ENCODE data around the gene CRB3. TPM values are rescaled to one million over a fixed set of nuclear protein-coding genes. Genes with fewer than 3 reads are reported as not detected.

Gene CRB3
- total and polyA plus RNA-seq, 2 of the 8 experiments (the other 6 are each of a cell fraction or from before 2014, with no cell fraction given): 21.1 to 24.6 TPM

DNA sequence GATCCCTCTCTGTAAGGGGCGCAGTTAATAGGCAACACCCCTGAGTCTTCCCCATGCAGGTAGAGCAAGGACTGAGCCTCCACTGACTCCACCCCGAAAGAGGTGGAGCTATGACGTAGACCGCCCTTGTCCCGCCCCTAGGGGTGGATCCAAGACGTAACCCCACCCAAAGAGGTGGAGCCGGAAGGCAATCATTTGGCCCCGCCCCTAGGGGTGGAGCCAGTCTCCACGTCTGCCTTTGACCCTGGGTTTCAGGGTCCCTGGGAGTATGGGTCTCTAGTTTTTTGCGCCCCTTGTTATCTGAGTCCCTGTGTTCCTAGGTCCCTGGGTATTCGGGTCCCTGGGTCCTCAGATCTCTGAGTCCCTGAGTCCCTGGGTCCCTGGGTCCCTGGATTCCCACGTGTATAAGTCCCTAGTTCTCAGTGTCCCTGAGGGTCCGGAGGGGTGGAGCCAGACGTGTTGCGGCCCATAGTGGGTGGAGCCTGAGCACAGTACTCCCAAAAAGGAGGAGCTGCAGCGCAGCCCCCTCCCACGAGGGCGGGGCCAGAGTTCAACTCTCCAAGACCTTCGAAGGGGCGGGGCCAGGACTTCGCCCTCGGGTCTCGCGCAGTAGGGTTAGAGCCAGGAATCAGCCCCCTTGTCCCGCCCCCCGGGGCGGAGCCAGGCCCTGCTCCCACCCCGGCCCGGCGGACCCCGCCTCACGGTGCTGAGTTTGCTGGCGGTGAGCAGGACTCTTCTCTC lies 12.3 kb downstream of the CRB3 start:
- Histone ChIP-seq H3K4me3 (ENCODE audit: extremely low read depth in 1 of 4, insufficient read depth in 2 of 4, low read depth in 3 of 4, low read length in 4 of 4) (peak overlapping the region; percentile 54 to 71 (median 61); a peak in 7 of 8 replicates), H2BK5ac (ENCODE audit: low read depth, low read length) (no peak overlapping the region; the same call in 1 of the 2 replicates), H3K27ac (ENCODE audit: low read depth, low read length) (0 out of 2 replicates have a peak overlapping the region, but pooled peaks have one; percentile 13), H3K36me3 (ENCODE audit: control insufficient read depth in 2 of 4, insufficient read depth in 4 of 4, low read length in 3 of 4) (no peaks in the 10 kb centered on the region), H3K79me2 (ENCODE audit: control insufficient read depth in 1 of 2, insufficient read depth in 2 of 2, low read length in 2 of 2) (no peaks in the 10 kb centered on the region), H3K18ac (ENCODE audit: extremely low read depth, low read length) (0 out of 2 replicates have a peak overlapping the region, but pooled peaks have one; percentile 56), H3K4ac (replicated peaks; ENCODE audit: insufficient read length, low read depth, low read length) (no peak overlapping the region), H3K27me3 (replicated peaks in 1 of 4; ENCODE audit: control insufficient read depth in 3 of 4, extremely low read depth in 1 of 4, insufficient read depth in 3 of 4, low read length in 3 of 4) (peaks cover 0 to 16% (median 9%) of the 10 kb centered on the region in 4 experiments; a peak in 6 of 7 replicates), H3K4me1 (replicated peaks in 1 of 4; ENCODE audit: control insufficient read depth in 3 of 4, insufficient read depth in 4 of 4, low read length in 3 of 4) (peaks cover 0 to 12% (median 6%) of the 10 kb centered on the region in 4 experiments; a peak in 5 of 7 replicates), H4K20me1 (replicated peaks in 1 of 2; ENCODE audit: control insufficient read depth in 1 of 2, insufficient read depth in 2 of 2, low read length in 2 of 2) (peaks cover 0 to 3% of the 10 kb centered on the region in 2 experiments), H4K5ac (ENCODE audit: insufficient read length, low read depth, low read length) (no peak overlapping the region), H4K8ac (ENCODE audit: extremely low read depth, insufficient read depth, low read length) (no peak overlapping the region), H3K56ac (replicated peaks; ENCODE audit: insufficient read length, low read depth, low read length) (no peak overlapping the region), H3K23ac (ENCODE audit: insufficient read length) (no peak overlapping the region), H3K79me1 (ENCODE audit: low read depth, low read length) (no peaks in the 10 kb centered on the region), H3K4me2 (ENCODE audit: insufficient read depth in 1 of 2, low read depth in 2 of 2, low read length in 2 of 2) (peak overlapping the region; percentile 85 to 99), H3K23me2 (ENCODE audit: low read depth, low read length) (peaks cover 16% of the 10 kb centered on the region), H4K91ac (replicated peaks; ENCODE audit: insufficient read length, low read length) (no peak overlapping the region), H3K14ac (ENCODE audit: insufficient read length) (no peak overlapping the region), H2AK5ac (ENCODE audit: low read depth, low read length) (no peak overlapping the region), H2BK12ac (ENCODE audit: low read depth, low read length) (no peak overlapping the region), H2BK20ac (ENCODE audit: low read length) (no peak overlapping the region), H3K9me3 (ENCODE audit: insufficient read depth in 2 of 2, low read depth in 1 of 2, low read length in 1 of 2) (no peaks in the 10 kb centered on the region), H2AFZ (ENCODE audit: low read length) (peak overlapping the region; percentile 96), H3K9ac (replicated peaks in 1 of 4; ENCODE audit: extremely low read depth in 1 of 4, low read depth in 3 of 4, low read length in 3 of 4) (peak overlapping the region in 1 of 4 experiments; percentile 26; a peak in 1 of 7 replicates), H2BK120ac (replicated peaks; ENCODE audit: low read depth, low read length) (no peak overlapping the region), H2BK15ac (ENCODE audit: low read length) (no peak overlapping the region)
- TF ChIP-seq ASH2L (IDR thresholded peaks at IDR 0.05; ENCODE audit: low read length) (peak; percentile 3), SP1 (IDR thresholded peaks at IDR 0.05; ENCODE audit: low read depth, low read length) (peak; percentile 79), YY1 (IDR thresholded peaks at IDR 0.05; ENCODE audit: low read depth, low read length) (no peak), HDAC6 (IDR thresholded peaks at IDR 0.05; ENCODE audit: low read depth, low read length) (no peak), POLR2AphosphoS5 (IDR thresholded peaks at IDR 0.05; ENCODE audit: low read depth, low read length) (peak; percentile 28; the same call in 1 of the 2 replicates), SP4 (IDR thresholded peaks at IDR 0.05; ENCODE audit: low read length) (peak; percentile 93), CHD2 (IDR thresholded peaks at IDR 0.05; ENCODE audit: low read length) (peak; percentile 74), PHF8 (conservative IDR thresholded peaks at IDR 0.05; ENCODE audit: low read depth, low read length) (no peak), CREB1 (IDR thresholded peaks at IDR 0.05) (peak; percentile 74; the same call in 1 of the 2 replicates), TEAD4 (IDR thresholded peaks at IDR 0.05; ENCODE audit: low read depth, low read length) (no peak), TBP (IDR thresholded peaks at IDR 0.05; ENCODE audit: low read depth, low read length) (peak; percentile 41; the same call in 1 of the 2 replicates)
- 2% methylated on average over 19 of the region's 33 CpGs; no CpG with 5 or more reads in 1 of the 2 experiments for WGBS, 2 experiments (ENCODE audit: extremely low coverage in 1 of 2, insufficient coverage in 1 of 2, insufficient read length in 1 of 2, insufficient replicate concordance in 2 of 2, low coverage in 1 of 2, low lambda C conversion rate in 2 of 2, missing lambda C conversion rate in 1 of 2)
- peak; percentile 99 to 100 for DNase-seq (ENCODE audit: low read depth in 1 of 2, low spot score in 2 of 2)
- POLR2A ChIA-PET (ENCODE audit: partially characterized antibody): interaction anchor here (0.9 to 1.6 kb wide), 12 partner anchors 9 to 261 kb away, joined by 3 to 9 read pairs (median 4); partner anchors contain the start of genes CRB3, KHSRP, TNFSF9 and TUBB4A
- peak; percentile 99 for FAIRE-seq
- CTCF ChIA-PET (ENCODE audit: partially characterized antibody): interaction anchor here (0.5 to 2.3 kb wide), 8 partner anchors 13 to 293 kb away, joined by 3 to 6 read pairs (median 4); partner anchors contain the start of gene TUBB4A

Measured in H1 (cell line).